A673 (cell line): ENCODE measurements around the gene HACE1. TPM values are rescaled to one million over a fixed set of nuclear protein-coding genes. Genes with fewer than 3 reads are reported as not detected.

ENCODE experiments used
- BruUV-seq: library from RNA; stranded (reverse); fragments of 400-500 nt; replicated peaks from 2 replicates; lab custom pipeline; 2021; lab: Mats Ljungman, UMichigan
- CTCF ChIA-PET: fragments of 300-600 bp; sonication (Branson Sonifier 250); formaldehyde crosslinking; loops from one replicate; lab custom pipeline; 2022; ENCODE audit warnings: antibody characterized with exemption; lab: Charles Lee
- POLR2A ChIA-PET: fragments of 300-600 bp; sonication (Branson Sonifier 250); formaldehyde crosslinking; loops from one replicate; lab custom pipeline; 2022; ENCODE audit warnings: antibody characterized with exemption; ENCODE audit not compliant: low non-redundant PET; lab: Charles Lee
- DNase-seq: peaks from one replicate; pipeline ENCODE4 v3.0.0-alpha.2; 2015; ENCODE audit warnings: low spot score
- H3K27ac ChIP-seq: fragments of 200-600 bp; sonication (generic); 2 replicates; pipeline ENCODE4 v1.5.1; 2016; ENCODE audit warnings: mixed run types, low read depth, mild to moderate bottlenecking, mixed read lengths, antibody characterized with exemption, low read length; ENCODE audit not compliant: poor library complexity, severe bottlenecking
- H3K27me3 ChIP-seq: fragments of 200-600 bp; sonication (generic); replicated peaks from 2 replicates; pipeline ENCODE4 v1.6.1; 2017; ENCODE audit warnings: mixed run types, low read depth, mild to moderate bottlenecking, mixed read lengths, antibody characterized with exemption, low read length; ENCODE audit not compliant: insufficient read depth, poor library complexity
- H3K36me3 ChIP-seq: fragments of 200-600 bp; sonication (generic); 2 replicates; pipeline ENCODE4 v1.6.1; 2016; ENCODE audit warnings: mixed run types, mild to moderate bottlenecking, mixed read lengths, antibody characterized with exemption, low read length; ENCODE audit not compliant: insufficient read depth, poor library complexity, severe bottlenecking
- H3K4me1 ChIP-seq: fragments of 200-600 bp; sonication (generic); 2 replicates; pipeline ENCODE4 v1.6.1; 2017; ENCODE audit warnings: mixed run types, mild to moderate bottlenecking, mixed read lengths, antibody characterized with exemption, low read length; ENCODE audit not compliant: insufficient read depth, poor library complexity, severe bottlenecking
- H3K4me3 ChIP-seq: fragments of 200-600 bp; sonication (generic); 2 replicates; pipeline ENCODE4 v1.5.1; 2016; ENCODE audit warnings: low read depth, mixed run types, mild to moderate bottlenecking, mixed read lengths, low read length; ENCODE audit not compliant: poor library complexity, severe bottlenecking
- H3K9me3 ChIP-seq: fragments of 200-600 bp; sonication (generic); 2 replicates; pipeline ENCODE4 v1.6.1; 2016; ENCODE audit warnings: mixed run types, low read depth, mild to moderate bottlenecking, mixed read lengths, antibody characterized with exemption, low read length; ENCODE audit not compliant: poor library complexity, severe bottlenecking
- EZH2 ChIP-seq: fragments of 200-600 bp; sonication (generic); IDR thresholded peaks from 2 replicates; pipeline ENCODE4 v1.6.1; 2017; ENCODE audit warnings: borderline replicate concordance, low read depth, mild to moderate bottlenecking, mixed read lengths, antibody characterized with exemption, low read length; ENCODE audit not compliant: poor library complexity, severe bottlenecking
- intact Hi-C: fragments of 100-400 bp; cut with micrococcal nuclease; formaldehyde crosslinking; loops from one replicate; pipeline ENCODE4 v1.10.0; 2022; ENCODE audit not compliant: unreplicated experiment
- total RNA-seq: library from RNA; stranded (reverse); gene quantifications from 2 replicates; pipeline ENCODE4 v1.2.3, GENCODE V29; 2021
- TF ChIP-seq, protein P1 (sequence below): fragments of 300-800, 200-600 bp; sonication (generic); conservative IDR thresholded peaks from 2 replicates; pipeline ENCODE4 v1.5.1; 2017; ENCODE audit warnings: low read depth, mild to moderate bottlenecking, antibody characterized with exemption, low read length, moderate library complexity, mixed read lengths

Gene HACE1
- total RNA-seq, 1 experiment from 2014 or later, result 16.3 TPM

DNA sequence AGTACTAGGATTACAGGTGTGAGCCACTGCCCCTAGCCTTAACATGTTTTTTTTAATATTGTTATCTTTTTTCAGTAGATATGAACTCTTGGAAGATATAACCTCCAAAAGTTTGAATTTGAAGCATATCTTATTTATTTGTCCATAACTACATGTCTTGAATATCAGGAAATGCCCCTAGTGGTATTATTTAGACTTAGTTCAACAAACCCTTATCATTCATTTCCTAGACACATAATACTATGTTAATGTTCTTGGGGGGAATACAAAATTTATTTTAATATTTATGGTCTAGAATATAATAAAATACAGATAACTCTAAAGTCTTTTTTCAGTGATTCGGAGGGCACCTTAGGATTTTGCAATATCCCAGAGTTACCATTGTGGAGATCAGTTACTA lies 160.7 kb downstream of the HACE1 start:
- ChIA-PET POLR2A (no interaction called here), CTCF (no interaction called here)
- Histone ChIP-seq H3K9me3 (no peaks in the 10 kb centered on the region), H3K27ac (no peak overlapping the region), H3K4me3 (no peak overlapping the region), H3K36me3 (no peaks in the 10 kb centered on the region), H3K27me3 (no peaks in the 10 kb centered on the region), H3K4me1 (peaks cover 31% of the 10 kb centered on the region)
- TF ChIP-seq, protein P1, sequence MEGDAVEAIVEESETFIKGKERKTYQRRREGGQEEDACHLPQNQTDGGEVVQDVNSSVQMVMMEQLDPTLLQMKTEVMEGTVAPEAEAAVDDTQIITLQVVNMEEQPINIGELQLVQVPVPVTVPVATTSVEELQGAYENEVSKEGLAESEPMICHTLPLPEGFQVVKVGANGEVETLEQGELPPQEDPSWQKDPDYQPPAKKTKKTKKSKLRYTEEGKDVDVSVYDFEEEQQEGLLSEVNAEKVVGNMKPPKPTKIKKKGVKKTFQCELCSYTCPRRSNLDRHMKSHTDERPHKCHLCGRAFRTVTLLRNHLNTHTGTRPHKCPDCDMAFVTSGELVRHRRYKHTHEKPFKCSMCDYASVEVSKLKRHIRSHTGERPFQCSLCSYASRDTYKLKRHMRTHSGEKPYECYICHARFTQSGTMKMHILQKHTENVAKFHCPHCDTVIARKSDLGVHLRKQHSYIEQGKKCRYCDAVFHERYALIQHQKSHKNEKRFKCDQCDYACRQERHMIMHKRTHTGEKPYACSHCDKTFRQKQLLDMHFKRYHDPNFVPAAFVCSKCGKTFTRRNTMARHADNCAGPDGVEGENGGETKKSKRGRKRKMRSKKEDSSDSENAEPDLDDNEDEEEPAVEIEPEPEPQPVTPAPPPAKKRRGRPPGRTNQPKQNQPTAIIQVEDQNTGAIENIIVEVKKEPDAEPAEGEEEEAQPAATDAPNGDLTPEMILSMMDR, result no peak
- TF ChIP-seq EZH2, result no peak
- intact Hi-C loops, result no loop called here
- no peak for DNase-seq
- BruUV-seq, result no TSS peak

DNA sequence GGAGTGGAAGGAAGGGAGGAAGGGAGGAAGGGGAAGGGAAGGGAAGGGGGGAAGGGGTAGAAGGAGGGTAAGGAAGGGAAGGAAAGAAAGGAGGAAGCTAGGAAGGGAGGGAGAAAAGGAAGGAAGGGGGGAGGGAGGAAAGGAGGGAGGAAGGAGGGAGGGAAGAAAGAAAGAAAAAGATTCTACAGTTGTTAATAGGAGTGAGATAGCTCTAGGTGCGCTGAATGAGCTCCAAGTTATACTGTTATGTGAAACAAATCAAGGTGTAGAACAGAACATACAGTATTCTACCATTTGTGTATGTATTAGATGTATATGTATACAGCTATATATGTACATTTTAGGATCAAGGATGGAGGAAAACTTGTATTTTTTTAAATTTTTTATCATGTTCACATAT lies 167.7 kb downstream of the HACE1 start:
- Histone ChIP-seq H3K9me3 (peaks cover 4% of the 10 kb centered on the region), H3K27ac (no peak overlapping the region), H3K4me3 (no peak overlapping the region), H3K4me1 (peaks cover 17% of the 10 kb centered on the region), H3K27me3 (no peaks in the 10 kb centered on the region), H3K36me3 (no peaks in the 10 kb centered on the region)
- CTCF ChIA-PET, result no interaction called here
- TF ChIP-seq, protein P1, result no peak
- no peak for DNase-seq
- POLR2A ChIA-PET, result no interaction called here
- intact Hi-C loops, result no loop called here
- no TSS peak for BruUV-seq

DNA sequence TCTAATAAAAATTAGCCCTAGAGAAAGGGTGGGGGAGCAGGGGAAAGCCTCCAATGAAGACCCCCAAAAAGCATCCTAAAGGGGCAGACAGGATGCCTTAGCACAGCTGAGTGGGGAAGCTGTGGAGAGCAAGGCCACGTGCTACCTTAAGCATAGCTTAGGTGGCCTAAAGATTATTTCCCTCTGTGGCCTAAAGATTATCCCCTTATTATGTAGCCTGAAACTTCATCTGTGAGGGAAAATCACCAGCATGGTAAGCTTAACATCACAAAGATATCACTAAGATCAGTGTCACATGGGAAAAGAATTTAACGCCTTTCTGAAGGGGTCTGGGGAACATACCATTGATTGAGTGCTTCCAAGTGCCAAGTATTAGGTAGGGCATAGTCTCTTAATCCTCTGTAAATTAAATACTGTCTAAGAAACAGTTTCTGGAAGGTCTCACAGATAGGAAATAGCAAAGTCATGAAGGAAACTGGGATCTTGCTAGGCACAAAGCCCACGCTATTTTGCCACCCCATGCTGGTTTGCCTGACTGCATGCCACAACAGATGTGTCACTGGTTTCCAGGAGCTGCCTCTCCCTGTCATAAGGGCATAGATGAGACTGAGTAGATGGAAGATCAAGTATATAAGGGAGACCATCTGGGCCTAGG lies 170.0 kb downstream of the HACE1 start:
- POLR2A ChIA-PET, result no interaction called here
- H3K36me3 ChIP-seq, result no peaks in the 10 kb centered on the region
- intact Hi-C loops, result no loop called here
- peak overlapping the region; percentile 60 for H3K27ac ChIP-seq
- BruUV-seq, result no TSS peak
- peak; percentile 91 for DNase-seq
- no peak overlapping the region for H3K4me3 ChIP-seq
- no peaks in the 10 kb centered on the region for H3K27me3 ChIP-seq
- peaks cover 18% of the 10 kb centered on the region for H3K4me1 ChIP-seq
- no peak for TF ChIP-seq EZH2
- TF ChIP-seq, protein P1, result no peak
- H3K9me3 ChIP-seq, result peaks cover 4% of the 10 kb centered on the region
- CTCF ChIA-PET, result no interaction called here
